Measurements from ENCODE around the gene OTOP2. TPM values are rescaled to one million over a fixed set of nuclear protein-coding genes. Genes with fewer than 3 reads are reported as not detected.

OTOP2 gene
- total RNA-seq, 1 donor from 2014 or later = not detected

DNA sequence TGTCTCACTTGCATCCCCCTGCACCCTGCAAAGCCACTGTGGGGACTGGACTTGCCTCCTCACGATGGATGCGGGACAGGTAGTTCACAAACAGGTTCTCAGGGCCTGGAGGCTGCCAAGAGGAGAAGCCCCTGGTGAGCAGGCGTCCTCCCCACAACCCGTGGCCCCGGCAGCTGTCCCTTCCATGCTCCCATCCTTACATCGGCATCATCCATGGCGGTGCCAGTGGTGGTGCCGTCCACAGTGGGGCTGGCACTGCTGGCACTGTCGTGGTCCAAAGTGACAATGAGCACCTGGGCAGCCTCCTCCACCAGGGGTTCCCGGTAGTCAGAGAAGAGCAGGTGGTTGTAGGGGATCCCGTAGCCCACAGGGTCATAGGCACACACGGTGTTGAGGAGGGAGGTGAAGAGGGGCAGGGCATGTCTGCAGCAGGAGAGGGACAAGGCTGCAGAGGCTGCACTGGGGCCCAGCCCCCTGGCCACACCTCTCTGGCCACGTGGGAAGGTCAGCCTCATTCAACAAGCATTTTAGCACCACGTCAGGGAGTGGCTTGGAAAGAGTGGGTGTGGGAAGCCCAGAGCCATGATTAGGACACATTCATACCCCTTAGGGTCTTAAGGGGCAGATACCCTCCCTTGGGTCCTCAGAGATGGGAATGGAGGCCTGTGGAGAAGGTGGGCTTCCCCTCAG lies 35.9 kb downstream of the OTOP2 start:
- H3K27me3 Mint-ChIP-seq (ENCODE audit: low read depth, unreplicated experiment) = peaks cover 26% of the 10 kb centered on the region

DNA sequence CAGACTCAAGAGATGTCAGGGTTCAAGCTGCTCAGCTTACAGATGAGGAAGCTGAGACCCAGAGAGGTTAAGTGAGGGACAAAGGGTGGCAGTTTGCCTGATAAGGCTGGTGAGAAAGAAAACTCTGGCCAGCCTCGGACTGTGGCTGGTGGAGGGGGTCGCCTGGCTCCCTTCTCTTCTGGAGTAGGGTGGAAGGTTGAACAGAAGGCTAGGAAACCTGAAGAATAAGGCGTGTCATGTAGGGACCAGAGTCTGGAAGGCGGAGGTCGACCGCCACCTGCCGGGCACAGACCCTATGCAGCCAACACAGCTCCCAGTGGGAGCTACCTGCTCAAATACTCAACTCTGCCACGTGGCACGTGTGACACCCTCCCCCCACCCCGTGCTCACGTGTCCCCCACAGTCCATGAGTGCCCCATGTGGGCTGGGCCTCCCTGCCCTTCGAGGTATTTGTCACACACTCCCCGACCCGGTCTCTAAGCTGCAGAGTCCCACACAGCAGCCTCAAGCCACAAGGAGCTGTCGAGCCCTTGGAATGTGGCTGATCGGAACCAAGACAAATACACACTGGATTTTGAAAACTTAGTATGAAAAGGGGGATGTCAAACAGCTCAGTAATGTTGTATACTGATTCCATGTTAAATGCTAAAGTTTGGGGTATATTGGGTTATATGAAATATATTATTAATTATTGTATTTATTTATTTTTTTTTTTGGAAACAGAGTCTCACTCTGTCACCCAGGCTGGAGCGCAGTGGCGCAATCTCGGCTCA lies 36.7 kb downstream of the OTOP2 start:
- FAIRE-seq = no peak
- Histone ChIP-seq H3K27ac (ENCODE audit: low read depth, low read length) (no peak overlapping the region), H3K27me3 (ENCODE audit: insufficient read depth, low read length) (peaks cover 3% of the 10 kb centered on the region), H4K20me1 (ENCODE audit: insufficient read depth, low read length) (no peaks in the 10 kb centered on the region), H3K79me2 (ENCODE audit: insufficient read depth, low read length) (no peaks in the 10 kb centered on the region), H3K9ac (ENCODE audit: low read length) (no peak overlapping the region), H2AFZ (ENCODE audit: low read depth, low read length) (peak overlapping the region; percentile 60), H3K4me3 (ENCODE audit: insufficient read depth, low read depth, low read length) (no peak overlapping the region), H3K4me1 (ENCODE audit: insufficient read depth, low read length) (peaks cover 5% of the 10 kb centered on the region), H3K9me3 (ENCODE audit: insufficient read depth, low read depth, low read length) (no peaks in the 10 kb centered on the region), H3K36me3 (ENCODE audit: insufficient read depth, low read length) (no peaks in the 10 kb centered on the region), H3K4me2 (ENCODE audit: low read length) (peak overlapping the region; percentile 52)
- Mint-ChIP-seq H3K4me3 (ENCODE audit: unreplicated experiment) (peak overlapping the region; percentile 70), H3K27ac (ENCODE audit: unreplicated experiment) (peak overlapping the region; percentile 5), H3K9me3 (ENCODE audit: unreplicated experiment) (no peaks in the 10 kb centered on the region), H3K27me3 (ENCODE audit: low read depth, unreplicated experiment) (peaks cover 26% of the 10 kb centered on the region), H3K4me1 (ENCODE audit: low read depth, unreplicated experiment) (peaks cover 3% of the 10 kb centered on the region), H3K36me3 (ENCODE audit: low read depth, unreplicated experiment) (peaks cover 2% of the 10 kb centered on the region)
- no peak for TF ChIP-seq EZH2 (IDR thresholded peaks at IDR 0.05; ENCODE audit: insufficient read depth, low read length)
- TF ChIP-seq, protein P1, sequence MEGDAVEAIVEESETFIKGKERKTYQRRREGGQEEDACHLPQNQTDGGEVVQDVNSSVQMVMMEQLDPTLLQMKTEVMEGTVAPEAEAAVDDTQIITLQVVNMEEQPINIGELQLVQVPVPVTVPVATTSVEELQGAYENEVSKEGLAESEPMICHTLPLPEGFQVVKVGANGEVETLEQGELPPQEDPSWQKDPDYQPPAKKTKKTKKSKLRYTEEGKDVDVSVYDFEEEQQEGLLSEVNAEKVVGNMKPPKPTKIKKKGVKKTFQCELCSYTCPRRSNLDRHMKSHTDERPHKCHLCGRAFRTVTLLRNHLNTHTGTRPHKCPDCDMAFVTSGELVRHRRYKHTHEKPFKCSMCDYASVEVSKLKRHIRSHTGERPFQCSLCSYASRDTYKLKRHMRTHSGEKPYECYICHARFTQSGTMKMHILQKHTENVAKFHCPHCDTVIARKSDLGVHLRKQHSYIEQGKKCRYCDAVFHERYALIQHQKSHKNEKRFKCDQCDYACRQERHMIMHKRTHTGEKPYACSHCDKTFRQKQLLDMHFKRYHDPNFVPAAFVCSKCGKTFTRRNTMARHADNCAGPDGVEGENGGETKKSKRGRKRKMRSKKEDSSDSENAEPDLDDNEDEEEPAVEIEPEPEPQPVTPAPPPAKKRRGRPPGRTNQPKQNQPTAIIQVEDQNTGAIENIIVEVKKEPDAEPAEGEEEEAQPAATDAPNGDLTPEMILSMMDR (IDR thresholded peaks at IDR 0.05; ENCODE audit: insufficient read depth, low read depth, low read length) = peak; percentile 31
- peak; percentile 13 for DNase-seq (ENCODE audit: low read depth)

More for the DNA sequence above, 35.9 kb downstream of the OTOP2 start:
- Histone ChIP-seq H3K4me3 (ENCODE audit: insufficient read depth, low read depth, low read length) (no peak overlapping the region), H3K4me2 (ENCODE audit: low read length) (no peak overlapping the region), H3K27me3 (ENCODE audit: insufficient read depth, low read length) (peaks cover 3% of the 10 kb centered on the region), H3K27ac (ENCODE audit: low read depth, low read length) (no peak overlapping the region), H3K79me2 (ENCODE audit: insufficient read depth, low read length) (no peaks in the 10 kb centered on the region), H3K9ac (ENCODE audit: low read length) (no peak overlapping the region), H3K4me1 (ENCODE audit: insufficient read depth, low read length) (peaks cover 5% of the 10 kb centered on the region), H3K36me3 (ENCODE audit: insufficient read depth, low read length) (no peaks in the 10 kb centered on the region), H3K9me3 (ENCODE audit: insufficient read depth, low read depth, low read length) (no peaks in the 10 kb centered on the region), H4K20me1 (ENCODE audit: insufficient read depth, low read length) (no peaks in the 10 kb centered on the region), H2AFZ (ENCODE audit: low read depth, low read length) (no peak overlapping the region)
- peak; percentile 23 for DNase-seq (ENCODE audit: low read depth)
- H3K4me3 Mint-ChIP-seq (ENCODE audit: unreplicated experiment) = no peak overlapping the region
- peaks cover 2% of the 10 kb centered on the region for H3K36me3 Mint-ChIP-seq (ENCODE audit: low read depth, unreplicated experiment)
- no peak for FAIRE-seq
- H3K27ac Mint-ChIP-seq (ENCODE audit: unreplicated experiment) = peak overlapping the region; percentile 18
- TF ChIP-seq, protein P1 (IDR thresholded peaks at IDR 0.05; ENCODE audit: insufficient read depth, low read depth, low read length) = no peak
- no peak for TF ChIP-seq EZH2 (IDR thresholded peaks at IDR 0.05; ENCODE audit: insufficient read depth, low read length)
- peaks cover 3% of the 10 kb centered on the region for H3K4me1 Mint-ChIP-seq (ENCODE audit: low read depth, unreplicated experiment)
- no peaks in the 10 kb centered on the region for H3K9me3 Mint-ChIP-seq (ENCODE audit: unreplicated experiment)
